Dedifferentiated amniotic fluid mesenchymal stem cell (primary cell): ENCODE data around the gene CAPN7.
A peak's percentile ranks its signal among the peaks of the same experiment; 100 is the strongest.
"Not testable (repeated sequence)": the region's sequence is repeated elsewhere in the genome, so short reads cannot be mapped to it uniquely, and the experiment has no call there.

Experiments used
- DNase-seq: peaks from one replicate; pipeline ENCODE4 v3.0.0-alpha.2; 2016; ENCODE audit errors: extremely low spot score

CAPN7 gene

GRCh38 chr3:15205934-15206661 lies at the start of gene CAPN7:
TSS of gene CAPN7 (plus strand) at chr3:15206246. CDS start at chr3:15206496, 250 bp downstream.
- DNase-seq, result peak; percentile 94

GRCh38 chr3:15157441-15157840 lies 48.6 kb upstream of the CAPN7 start:
- DNase-seq, result no peak

- no peak for DNase-seq
Observed at GRCh38 chr3:15159501-15160136, 46.4 kb upstream of the CAPN7 start.

- no peak for DNase-seq
Observed at GRCh38 chr3:15160662-15161061, 45.4 kb upstream of the CAPN7 start.

- DNase-seq, result no peak
Observed at GRCh38 chr3:15161133-15161532, 44.9 kb upstream of the CAPN7 start.

GRCh38 chr3:15163656-15164055 lies 42.4 kb upstream of the CAPN7 start:
- not testable (repeated sequence) for DNase-seq

GRCh38 chr3:15164340-15164739 lies 41.7 kb upstream of the CAPN7 start:
- DNase-seq, result peak; percentile 72

GRCh38 chr3:15165061-15165460 lies 41.0 kb upstream of the CAPN7 start:
- DNase-seq, result no peak

GRCh38 chr3:15166391-15166790 lies 39.7 kb upstream of the CAPN7 start:
- DNase-seq, result not testable (repeated sequence)

GRCh38 chr3:15171096-15171495 lies 35.0 kb upstream of the CAPN7 start:
- DNase-seq, result no peak

GRCh38 chr3:15172806-15173205 lies 33.2 kb upstream of the CAPN7 start:
- no peak for DNase-seq

- DNase-seq, result no peak
Observed at GRCh38 chr3:15174953-15175352, 31.1 kb upstream of the CAPN7 start.

GRCh38 chr3:15175605-15176004 lies 30.4 kb upstream of the CAPN7 start:
- no peak for DNase-seq

GRCh38 chr3:15180042-15180611 lies 25.9 kb upstream of the CAPN7 start:
- no peak for DNase-seq

- DNase-seq, result no peak
Observed at GRCh38 chr3:15181511-15181910, 24.5 kb upstream of the CAPN7 start.

- DNase-seq, result no peak
Observed at GRCh38 chr3:15181963-15182362, 24.1 kb upstream of the CAPN7 start.

- no peak for DNase-seq
Observed at GRCh38 chr3:15183011-15183410, 23.0 kb upstream of the CAPN7 start.

- no peak for DNase-seq
Observed at GRCh38 chr3:15185404-15185803, 20.6 kb upstream of the CAPN7 start.

- no peak for DNase-seq
Observed at GRCh38 chr3:15186101-15186476, 20.0 kb upstream of the CAPN7 start.

- DNase-seq, result not testable (repeated sequence)
Observed at GRCh38 chr3:15186477-15187164, 19.4 kb upstream of the CAPN7 start.

GRCh38 chr3:15197340-15198029 lies 8.6 kb upstream of the CAPN7 start:
- no peak for DNase-seq

- no peak for DNase-seq
Observed at GRCh38 chr3:15198686-15199085, 7.4 kb upstream of the CAPN7 start.
